H9 (cell line): ENCODE data around the gene STRIP1. TPM values are rescaled to one million over a fixed set of nuclear protein-coding genes. Genes with fewer than 3 reads are reported as not detected.

Source experiments
- DNase-seq: peaks from one replicate; pipeline ENCODE4 v3.0.0-alpha.2; 2017
- H2AFZ ChIP-seq: one replicate; pipeline ENCODE4 v1.6.1; 2013; ENCODE audit warnings: mild to moderate bottlenecking, low read length, control low read depth, moderate library complexity
- H2AK5ac ChIP-seq: 2 replicates; pipeline ENCODE4 v1.6.1; 2013; ENCODE audit warnings: low read length, control low read depth, mixed read lengths; ENCODE audit not compliant: insufficient read length
- H2BK120ac ChIP-seq: one replicate; pipeline ENCODE4 v1.6.1; 2013; ENCODE audit warnings: low read depth, mild to moderate bottlenecking, low read length, control low read depth, inconsistent platforms; ENCODE audit not compliant: poor library complexity, severe bottlenecking
- H2BK12ac ChIP-seq: 2 replicates; pipeline ENCODE4 v1.6.1; 2013; ENCODE audit warnings: low read length, control low read depth, mixed read lengths, low read depth; ENCODE audit not compliant: insufficient read length
- H2BK15ac ChIP-seq: 2 replicates; pipeline ENCODE4 v1.6.1; 2013; ENCODE audit warnings: low read depth, low read length, control low read depth
- H2BK20ac ChIP-seq: one replicate; pipeline ENCODE4 v1.6.1; 2013; ENCODE audit warnings: low read depth, mild to moderate bottlenecking, low read length, control low read depth, inconsistent platforms; ENCODE audit not compliant: poor library complexity, severe bottlenecking
- H2BK5ac ChIP-seq: 2 replicates; pipeline ENCODE4 v1.6.1; 2013; ENCODE audit warnings: low read length, control low read depth, mixed read lengths; ENCODE audit not compliant: insufficient read length
- H3K14ac ChIP-seq: 2 replicates; pipeline ENCODE4 v1.6.1; 2013; ENCODE audit warnings: low read length, control low read depth; ENCODE audit not compliant: insufficient read depth
- H3K18ac ChIP-seq: 2 replicates; pipeline ENCODE4 v1.6.1; 2013; ENCODE audit warnings: low read depth, mild to moderate bottlenecking, mixed read lengths, low read length, control low read depth; ENCODE audit not compliant: insufficient read length
- H3K23ac ChIP-seq: 2 replicates; pipeline ENCODE4 v1.6.1; 2013; ENCODE audit warnings: low read length, control low read depth, mixed read lengths, low read depth; ENCODE audit not compliant: insufficient read length
- H3K23me2 ChIP-seq: 2 replicates; pipeline ENCODE4 v1.6.1; 2013; ENCODE audit warnings: low read depth, mild to moderate bottlenecking, mixed read lengths, low read length, control low read depth; ENCODE audit not compliant: insufficient read length, poor library complexity, severe bottlenecking
- H3K27ac ChIP-seq: 2 replicates; pipeline ENCODE4 v1.5.1; 2013; ENCODE audit warnings: low read length, control low read depth, mixed read lengths, low read depth; ENCODE audit not compliant: insufficient read length
- H3K27me3 ChIP-seq: 2 replicates; pipeline ENCODE4 v1.6.1; 2013; ENCODE audit warnings: low read length, control low read depth, inconsistent platforms; ENCODE audit not compliant: insufficient read depth
- H3K4ac ChIP-seq: 2 replicates; pipeline ENCODE4 v1.6.1; 2013; ENCODE audit warnings: low read depth, mild to moderate bottlenecking, control low read depth, inconsistent platforms, low read length, moderate library complexity
- H3K4me1 ChIP-seq: 2 replicates; pipeline ENCODE4 v1.6.1; 2013; ENCODE audit warnings: low read length, control low read depth, inconsistent platforms; ENCODE audit not compliant: insufficient read depth
- H3K4me2 ChIP-seq: 2 replicates; pipeline ENCODE4 v1.6.1; 2013; ENCODE audit warnings: low read length, control low read depth, mixed read lengths; ENCODE audit not compliant: insufficient read length, insufficient read depth
- H3K56ac ChIP-seq: 2 replicates; pipeline ENCODE4 v1.6.1; 2013; ENCODE audit warnings: low read depth, mild to moderate bottlenecking, mixed read lengths, low read length, control low read depth; ENCODE audit not compliant: insufficient read length
- H3K79me1 ChIP-seq: 2 replicates; pipeline ENCODE4 v1.6.1; 2013; ENCODE audit warnings: low read depth, mild to moderate bottlenecking, moderate library complexity, low read length, control low read depth, inconsistent platforms; ENCODE audit not compliant: insufficient read depth, poor library complexity, severe bottlenecking
- H3K79me2 ChIP-seq: 2 replicates; pipeline ENCODE4 v1.6.1; 2013; ENCODE audit warnings: low read length, control low read depth, inconsistent platforms; ENCODE audit not compliant: insufficient read depth
- H3K9ac ChIP-seq: 2 replicates; pipeline ENCODE4 v1.6.1; 2013; ENCODE audit warnings: low read length, control low read depth, mixed read lengths; ENCODE audit not compliant: insufficient read length; ENCODE audit errors: extremely low read depth
- H3K9me3 ChIP-seq: one replicate; pipeline ENCODE4 v1.6.1; 2013; ENCODE audit warnings: low read depth, low read length, inconsistent platforms; ENCODE audit not compliant: control insufficient read depth
- H3T11ph ChIP-seq: one replicate; pipeline ENCODE4 v1.6.1; 2013; ENCODE audit warnings: mild to moderate bottlenecking, low read length, control low read depth, inconsistent platforms
- H4K20me1 ChIP-seq: one replicate; pipeline ENCODE4 v1.6.1; 2013; ENCODE audit not compliant: control insufficient read depth, insufficient read length, insufficient read depth
- H4K5ac ChIP-seq: 2 replicates; pipeline ENCODE4 v1.6.1; 2013; ENCODE audit warnings: low read depth, mild to moderate bottlenecking, mixed read lengths, low read length, control low read depth; ENCODE audit not compliant: insufficient read length
- H4K8ac ChIP-seq: replicated peaks from 2 replicates; pipeline ENCODE4 v1.6.1; 2013; ENCODE audit warnings: low read length, control low read depth, mixed read lengths, low read depth; ENCODE audit not compliant: insufficient read length
- H4K91ac ChIP-seq: 2 replicates; pipeline ENCODE4 v1.6.1; 2013; ENCODE audit warnings: low read depth, mild to moderate bottlenecking, moderate library complexity, mixed read lengths, low read length, control low read depth; ENCODE audit not compliant: insufficient read length
- H3K27ac Mint-ChIP-seq, 3 experiments: 2 replicates in 2 of 3; 3 replicates in 1 of 3; pipeline ENCODE4 v1.8.0; 2020 to 2021; ENCODE audit warnings: mixed read lengths in 3 of 3, mild to moderate bottlenecking in 1 of 3, moderate library complexity in 1 of 3
- H3K27me3 Mint-ChIP-seq: 2 replicates; pipeline ENCODE4 v1.8.0; 2021; ENCODE audit warnings: low read depth, mild to moderate bottlenecking, moderate library complexity, mixed read lengths
- H3K36me3 Mint-ChIP-seq, 3 experiments: 2 replicates in 2 of 3; 3 replicates in 1 of 3; pipeline ENCODE4 v1.8.0; 2020 to 2021; ENCODE audit warnings: low read depth in 3 of 3, mixed read lengths in 3 of 3; ENCODE audit not compliant: insufficient read depth in 1 of 3
- H3K4me1 Mint-ChIP-seq, 2 experiments: 2 replicates each; pipeline ENCODE4 v1.8.0; 2020; ENCODE audit warnings: mixed read lengths in 2 of 2
- H3K4me3 Mint-ChIP-seq, 2 experiments: 2 replicates in 1 of 2; 3 replicates in 1 of 2; pipeline ENCODE4 v1.8.0; 2020 to 2021; ENCODE audit warnings: mild to moderate bottlenecking in 2 of 2, mixed read lengths in 2 of 2, moderate library complexity in 1 of 2
- H3K9me3 Mint-ChIP-seq, 2 experiments: 2 replicates in 1 of 2; 3 replicates in 1 of 2; pipeline ENCODE4 v1.8.0; 2020; ENCODE audit warnings: mild to moderate bottlenecking in 2 of 2, mixed read lengths in 2 of 2, moderate library complexity in 1 of 2
- WGBS: extraction: QIAGEN DNeasy Blood & Tissue Kit; methylation state at CpG from one replicate; pipeline ENCODE4 v1.1.7; 2013; ENCODE audit warnings: missing lambda C conversion rate, low lambda C conversion rate, mixed read lengths; ENCODE audit not compliant: insufficient read length; ENCODE audit errors: extremely low coverage; 5-methylcytosine and 5-hydroxymethylcytosine counted together
- total RNA-seq: library from RNA; stranded (reverse); gene quantifications from 2 replicates; pipeline ENCODE4 v1.2.1, GENCODE V29; 2021
- TF ChIP-seq, protein P1 (sequence below): fragments of 200-600 bp; sonication (generic); conservative IDR thresholded peaks from 3 replicates; pipeline ENCODE4 v1.8.0; 2021; ENCODE audit warnings: antibody characterized with exemption, mild to moderate bottlenecking

The STRIP1 gene
- total RNA-seq, 1 experiment from 2014 or later: 43.6 TPM

DNA sequence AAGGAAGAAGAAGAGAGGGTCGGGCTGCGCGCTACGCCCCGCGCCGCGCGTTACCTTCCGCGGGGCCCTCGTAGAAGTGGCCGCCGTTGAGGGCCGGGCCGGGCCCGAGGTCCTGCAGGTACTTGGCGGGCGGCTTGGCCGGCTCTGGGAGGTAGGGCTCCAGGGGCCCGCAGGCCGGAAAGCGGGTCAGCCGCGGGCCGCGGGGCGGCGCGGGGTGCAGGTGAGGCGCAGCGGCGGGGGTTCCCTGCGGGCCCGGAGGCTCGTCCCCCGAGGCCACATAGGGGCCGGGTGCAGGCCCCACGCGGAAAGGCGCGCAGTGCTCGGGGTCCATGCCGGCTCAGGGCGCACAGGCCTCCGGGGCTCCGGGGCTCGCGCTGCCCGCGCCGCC is 35.9 kb downstream of the STRIP1 start:
- Histone ChIP-seq H3K4me1 (no peaks in the 10 kb centered on the region; the same call in 1 of the 2 replicates), H2AK5ac (no peak overlapping the region), H3K9me3 (no peaks in the 10 kb centered on the region), H3K23ac (no peak overlapping the region), H4K5ac (no peak overlapping the region), H4K91ac (no peak overlapping the region), H2BK12ac (no peak overlapping the region), H2BK5ac (no peak overlapping the region), H3K56ac (no peak overlapping the region), H2BK120ac (no peak overlapping the region), H4K20me1 (peaks cover 4% of the 10 kb centered on the region), H2BK15ac (no peak overlapping the region), H3T11ph (no peak overlapping the region), H4K8ac (no peak overlapping the region), H3K14ac (no peak overlapping the region; the same call in 1 of the 2 replicates), H3K4me2 (peak overlapping the region; percentile 57), H3K9ac (no peak overlapping the region), H2BK20ac (no peak overlapping the region), H3K23me2 (peaks cover 7% of the 10 kb centered on the region), H3K27ac (no peak overlapping the region), H3K18ac (no peak overlapping the region), H3K4ac (no peak overlapping the region), H2AFZ (no peak overlapping the region), H3K79me2 (no peaks in the 10 kb centered on the region), H3K27me3 (peaks cover 76% of the 10 kb centered on the region), H3K79me1 (no peaks in the 10 kb centered on the region)
- Mint-ChIP-seq H3K27ac (no peak overlapping the region; a peak in 1 of 7 replicates), H3K4me1 (peaks cover 10 to 18% of the 10 kb centered on the region in 2 experiments), H3K4me3 (peak overlapping the region; percentile 52 to 80; a peak in 4 of 5 replicates), H3K36me3 (no peaks in the 10 kb centered on the region; a peak in 1 of 7 replicates), H3K9me3 (peaks cover 0 to 3% of the 10 kb centered on the region in 2 experiments; a peak in 2 of 5 replicates), H3K27me3 (peaks cover 97% of the 10 kb centered on the region)
- TF ChIP-seq, protein P1, sequence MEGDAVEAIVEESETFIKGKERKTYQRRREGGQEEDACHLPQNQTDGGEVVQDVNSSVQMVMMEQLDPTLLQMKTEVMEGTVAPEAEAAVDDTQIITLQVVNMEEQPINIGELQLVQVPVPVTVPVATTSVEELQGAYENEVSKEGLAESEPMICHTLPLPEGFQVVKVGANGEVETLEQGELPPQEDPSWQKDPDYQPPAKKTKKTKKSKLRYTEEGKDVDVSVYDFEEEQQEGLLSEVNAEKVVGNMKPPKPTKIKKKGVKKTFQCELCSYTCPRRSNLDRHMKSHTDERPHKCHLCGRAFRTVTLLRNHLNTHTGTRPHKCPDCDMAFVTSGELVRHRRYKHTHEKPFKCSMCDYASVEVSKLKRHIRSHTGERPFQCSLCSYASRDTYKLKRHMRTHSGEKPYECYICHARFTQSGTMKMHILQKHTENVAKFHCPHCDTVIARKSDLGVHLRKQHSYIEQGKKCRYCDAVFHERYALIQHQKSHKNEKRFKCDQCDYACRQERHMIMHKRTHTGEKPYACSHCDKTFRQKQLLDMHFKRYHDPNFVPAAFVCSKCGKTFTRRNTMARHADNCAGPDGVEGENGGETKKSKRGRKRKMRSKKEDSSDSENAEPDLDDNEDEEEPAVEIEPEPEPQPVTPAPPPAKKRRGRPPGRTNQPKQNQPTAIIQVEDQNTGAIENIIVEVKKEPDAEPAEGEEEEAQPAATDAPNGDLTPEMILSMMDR: no peak
- no CpG with 5 or more reads among the region's 52 CpGs for WGBS
- DNase-seq: no peak
